ENCODE data around the gene RRP12. TPM values are rescaled to one million over a fixed set of nuclear protein-coding genes. Genes with fewer than 3 reads are reported as not detected.

RRP12 gene
- total and polyA plus RNA-seq, 9 of the 15 experiments (the other 6 are each of a cell fraction or from before 2014, with no cell fraction given) = 4.6 to 68.2 (median 21.8) TPM

DNA sequence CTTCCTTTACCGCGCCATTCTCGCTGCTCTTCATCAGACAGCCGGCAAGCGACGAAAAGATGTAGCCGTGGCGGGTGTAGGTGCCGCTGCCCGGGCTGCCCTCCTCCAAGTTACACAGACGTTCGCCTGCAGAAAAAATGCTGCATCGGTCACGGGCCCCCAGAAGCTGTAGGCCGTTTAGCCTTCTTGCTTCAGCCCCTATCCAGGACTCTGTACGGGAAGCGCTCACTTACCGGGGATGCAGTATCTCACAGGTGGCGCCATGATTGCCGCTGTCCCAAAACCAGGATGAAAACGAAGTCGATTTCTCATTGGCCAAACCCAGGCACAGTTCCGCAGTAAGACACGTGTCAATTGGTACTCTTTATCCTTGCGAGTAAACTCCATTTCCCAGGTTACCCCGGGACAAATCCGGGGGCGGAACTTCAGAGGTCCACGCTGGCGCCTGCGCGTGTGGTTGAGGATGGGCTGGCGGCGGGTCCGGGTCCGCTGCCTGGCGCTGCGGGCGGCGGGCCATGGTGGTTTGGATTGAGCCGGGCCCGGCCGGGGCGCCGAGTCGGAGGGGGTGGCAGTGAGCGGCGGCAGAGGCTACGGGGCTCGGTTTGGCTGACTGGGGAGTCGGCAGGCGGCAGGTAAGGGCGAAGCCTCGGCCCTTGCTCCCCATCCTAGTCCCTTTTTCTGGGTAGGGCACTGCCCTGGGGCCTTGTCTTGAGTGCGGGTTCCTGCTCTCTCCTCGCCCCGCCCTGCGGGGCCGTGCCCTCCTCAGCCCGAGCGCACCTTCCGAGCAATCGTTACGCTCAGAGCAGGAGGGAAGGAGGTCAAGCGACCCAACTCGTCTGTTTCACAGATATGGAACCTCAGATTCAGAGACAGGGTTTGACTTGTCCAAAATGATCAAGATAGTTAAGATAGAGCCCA is 44.8 kb upstream of the RRP12 start, which contains the start of the genes EXOSC1 and ZDHHC16 (continued):
- TF ChIP-seq, protein P1, sequence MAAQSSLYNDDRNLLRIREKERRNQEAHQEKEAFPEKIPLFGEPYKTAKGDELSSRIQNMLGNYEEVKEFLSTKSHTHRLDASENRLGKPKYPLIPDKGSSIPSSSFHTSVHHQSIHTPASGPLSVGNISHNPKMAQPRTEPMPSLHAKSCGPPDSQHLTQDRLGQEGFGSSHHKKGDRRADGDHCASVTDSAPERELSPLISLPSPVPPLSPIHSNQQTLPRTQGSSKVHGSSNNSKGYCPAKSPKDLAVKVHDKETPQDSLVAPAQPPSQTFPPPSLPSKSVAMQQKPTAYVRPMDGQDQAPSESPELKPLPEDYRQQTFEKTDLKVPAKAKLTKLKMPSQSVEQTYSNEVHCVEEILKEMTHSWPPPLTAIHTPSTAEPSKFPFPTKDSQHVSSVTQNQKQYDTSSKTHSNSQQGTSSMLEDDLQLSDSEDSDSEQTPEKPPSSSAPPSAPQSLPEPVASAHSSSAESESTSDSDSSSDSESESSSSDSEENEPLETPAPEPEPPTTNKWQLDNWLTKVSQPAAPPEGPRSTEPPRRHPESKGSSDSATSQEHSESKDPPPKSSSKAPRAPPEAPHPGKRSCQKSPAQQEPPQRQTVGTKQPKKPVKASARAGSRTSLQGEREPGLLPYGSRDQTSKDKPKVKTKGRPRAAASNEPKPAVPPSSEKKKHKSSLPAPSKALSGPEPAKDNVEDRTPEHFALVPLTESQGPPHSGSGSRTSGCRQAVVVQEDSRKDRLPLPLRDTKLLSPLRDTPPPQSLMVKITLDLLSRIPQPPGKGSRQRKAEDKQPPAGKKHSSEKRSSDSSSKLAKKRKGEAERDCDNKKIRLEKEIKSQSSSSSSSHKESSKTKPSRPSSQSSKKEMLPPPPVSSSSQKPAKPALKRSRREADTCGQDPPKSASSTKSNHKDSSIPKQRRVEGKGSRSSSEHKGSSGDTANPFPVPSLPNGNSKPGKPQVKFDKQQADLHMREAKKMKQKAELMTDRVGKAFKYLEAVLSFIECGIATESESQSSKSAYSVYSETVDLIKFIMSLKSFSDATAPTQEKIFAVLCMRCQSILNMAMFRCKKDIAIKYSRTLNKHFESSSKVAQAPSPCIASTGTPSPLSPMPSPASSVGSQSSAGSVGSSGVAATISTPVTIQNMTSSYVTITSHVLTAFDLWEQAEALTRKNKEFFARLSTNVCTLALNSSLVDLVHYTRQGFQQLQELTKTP (IDR thresholded peaks at IDR 0.05; ENCODE audit: low read depth in 1 of 2, partially characterized antibody in 2 of 2) = peak in 1 of 2 experiments; percentile 67
- TF ChIP-seq RHOXF2B (CRISPR knock-in tag; conservative IDR thresholded peaks at IDR 0.05) (no peak), BHLHE40 (IDR thresholded peaks at IDR 0.05; ENCODE audit: low read length) (0 out of 2 replicates have a peak, but pooled peaks have one; percentile 17), MCM5 (IDR thresholded peaks at IDR 0.05; ENCODE audit: low read depth) (no peak), SMARCE1 (IDR thresholded peaks at IDR 0.05) (no peak), SIN3A (IDR thresholded peaks at IDR 0.05; ENCODE audit: borderline replicate concordance in 2 of 2, control insufficient read depth in 1 of 2, low read depth in 2 of 2, low read length in 2 of 2) (peak in 1 of 2 experiments; percentile 61; a peak in 1 of 4 replicates), E2F1 (CRISPR knock-in tag; IDR thresholded peaks at IDR 0.05) (no peak), SP1 (CRISPR knock-in tag; IDR thresholded peaks at IDR 0.05) (no peak), GATAD2B (IDR thresholded peaks at IDR 0.05; ENCODE audit: borderline replicate concordance) (no peak), GTF2E2 (tag; IDR thresholded peaks at IDR 0.05) (no peak), ZNF12 (CRISPR knock-in tag; IDR thresholded peaks at IDR 0.05) (no peak), ASH1L (IDR thresholded peaks at IDR 0.05; ENCODE audit: borderline replicate concordance, low read depth, partially characterized antibody) (peak; percentile 86), IRF2 (CRISPR knock-in tag; IDR thresholded peaks at IDR 0.05) (no peak), MYBL2 (IDR thresholded peaks at IDR 0.05; ENCODE audit: low read depth) (no peak), MYBL2 (CRISPR knock-in tag; IDR thresholded peaks at IDR 0.05; ENCODE audit: borderline replicate concordance) (no peak), HSF4 (CRISPR knock-in tag; IDR thresholded peaks at IDR 0.05; ENCODE audit: borderline replicate concordance) (no peak), POLR3A (IDR thresholded peaks at IDR 0.05; ENCODE audit: borderline replicate concordance, extremely low read depth, insufficient read depth, insufficient read length) (no peak)
- TF ChIP-seq, protein P2, sequence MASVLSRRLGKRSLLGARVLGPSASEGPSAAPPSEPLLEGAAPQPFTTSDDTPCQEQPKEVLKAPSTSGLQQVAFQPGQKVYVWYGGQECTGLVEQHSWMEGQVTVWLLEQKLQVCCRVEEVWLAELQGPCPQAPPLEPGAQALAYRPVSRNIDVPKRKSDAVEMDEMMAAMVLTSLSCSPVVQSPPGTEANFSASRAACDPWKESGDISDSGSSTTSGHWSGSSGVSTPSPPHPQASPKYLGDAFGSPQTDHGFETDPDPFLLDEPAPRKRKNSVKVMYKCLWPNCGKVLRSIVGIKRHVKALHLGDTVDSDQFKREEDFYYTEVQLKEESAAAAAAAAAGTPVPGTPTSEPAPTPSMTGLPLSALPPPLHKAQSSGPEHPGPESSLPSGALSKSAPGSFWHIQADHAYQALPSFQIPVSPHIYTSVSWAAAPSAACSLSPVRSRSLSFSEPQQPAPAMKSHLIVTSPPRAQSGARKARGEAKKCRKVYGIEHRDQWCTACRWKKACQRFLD (CRISPR knock-in tag; IDR thresholded peaks at IDR 0.05) = no peak
- TF ChIP-seq, protein P3, sequence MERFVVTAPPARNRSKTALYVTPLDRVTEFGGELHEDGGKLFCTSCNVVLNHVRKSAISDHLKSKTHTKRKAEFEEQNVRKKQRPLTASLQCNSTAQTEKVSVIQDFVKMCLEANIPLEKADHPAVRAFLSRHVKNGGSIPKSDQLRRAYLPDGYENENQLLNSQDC (CRISPR knock-in tag; IDR thresholded peaks at IDR 0.05) = no peak

Data from K562 (cell line).